Panc1 (cell line): ENCODE results near the gene SEMA4D. TPM values are rescaled to one million over a fixed set of nuclear protein-coding genes. Genes with fewer than 3 reads are reported as not detected.

ENCODE experiments used
- ATAC-seq: fragments of 200-7000 bp; cut with Tn5 transposase; 2 replicates; pipeline ENCODE4 v1.9.1; 2020; ENCODE audit warnings: mild to moderate bottlenecking, moderate library complexity
- BruUV-seq: library from RNA; stranded (reverse); fragments of 400-500 nt; replicated peaks from 2 replicates; lab custom pipeline; 2021; lab: Mats Ljungman, UMichigan
- CTCF ChIA-PET: fragments of 300-600 bp; sonication (Branson Sonifier 250); formaldehyde crosslinking; loops from one replicate; lab custom pipeline; 2022; ENCODE audit warnings: antibody characterized with exemption; lab: Charles Lee
- POLR2A ChIA-PET: fragments of 300-600 bp; sonication (Branson Sonifier 250); formaldehyde crosslinking; loops from one replicate; lab custom pipeline; 2022; ENCODE audit warnings: antibody characterized with exemption; lab: Charles Lee
- DNase-seq: peaks from one replicate; pipeline ENCODE4 v3.0.0-alpha.2; 2010; ENCODE audit warnings: low read depth, low spot score
- H3K27ac ChIP-seq: 2 replicates; pipeline ENCODE4 v1.5.1; 2011; ENCODE audit warnings: mild to moderate bottlenecking, low read length, inconsistent platforms
- H3K27me3 ChIP-seq: fragments of 200-500 bp; sonication (Bioruptor generic); 2 replicates; pipeline ENCODE4 v1.6.0; 2014; ENCODE audit warnings: low read length, inconsistent platforms; ENCODE audit not compliant: control insufficient read depth, insufficient read depth
- H3K36me3 ChIP-seq: fragments of 200-500 bp; sonication (Bioruptor generic); 2 replicates; pipeline ENCODE4 v1.5.1; 2014; ENCODE audit warnings: inconsistent platforms, mild to moderate bottlenecking, low read length, moderate library complexity; ENCODE audit not compliant: control insufficient read depth, insufficient read depth
- H3K4me1 ChIP-seq: 2 replicates; pipeline ENCODE4 v1.5.1; 2011; ENCODE audit warnings: inconsistent platforms, mild to moderate bottlenecking, low read length, moderate library complexity; ENCODE audit not compliant: control insufficient read depth, insufficient read depth
- H3K4me3 ChIP-seq, 2 experiments: 2 replicates each; pipeline ENCODE4 v1.5.1; 2011 to 2012; ENCODE audit warnings: low read depth in 2 of 2, low read length in 2 of 2, mild to moderate bottlenecking in 2 of 2, inconsistent platforms in 1 of 2, moderate library complexity in 1 of 2
- H3K9me3 ChIP-seq: fragments of 200-500 bp; sonication (Bioruptor generic); 2 replicates; pipeline ENCODE4 v1.5.1; 2014; ENCODE audit warnings: low read depth, mild to moderate bottlenecking, inconsistent platforms, low read length, moderate library complexity; ENCODE audit not compliant: control insufficient read depth, insufficient read depth
- POLR2AphosphoS5 ChIP-seq: IDR thresholded peaks from 2 replicates; pipeline ENCODE4 v1.6.1; 2012; ENCODE audit warnings: mild to moderate bottlenecking, low read depth, low read length, moderate library complexity
- SIN3A ChIP-seq: IDR thresholded peaks from 2 replicates; pipeline ENCODE4 v1.6.1; 2012; ENCODE audit warnings: low read depth, mild to moderate bottlenecking, low read length, moderate library complexity, borderline replicate concordance; ENCODE audit not compliant: insufficient read depth
- TCF7L2 ChIP-seq: IDR thresholded peaks from 2 replicates; pipeline ENCODE4 v1.6.1; 2011; ENCODE audit warnings: mild to moderate bottlenecking, low read depth, low read length, inconsistent platforms
- in situ Hi-C: cut with HindIII; loops from 2 replicates; pipeline ENCODE4 v1.10.0; 2016; ENCODE audit warnings: low sequenced_read_pairs, low pct_unique_long_range_greater_than_20kb
- intact Hi-C: fragments of 100-400 bp; cut with micrococcal nuclease; formaldehyde crosslinking; loops from one replicate; pipeline ENCODE4 v1.10.0; 2022; ENCODE audit not compliant: unreplicated experiment
- total RNA-seq: library from RNA; stranded (reverse); gene quantifications from one replicate; pipeline ENCODE4 v1.2.1, GENCODE V29; 2021; ENCODE audit not compliant: unreplicated experiment
- TF ChIP-seq, protein P1 (sequence below), 2 experiments: IDR thresholded peaks; 2 replicates each; pipeline ENCODE4 v1.6.1; 2011 to 2012; ENCODE audit warnings: low read depth in 2 of 2, control low read depth in 1 of 2, low read length in 1 of 2, mild to moderate bottlenecking in 1 of 2, moderate library complexity in 1 of 2; ENCODE audit not compliant: insufficient read depth in 1 of 2
- TF ChIP-seq, protein P2 (sequence below): fragments of 450-650 bp; IDR thresholded peaks from 2 replicates; pipeline ENCODE4 v1.5.1; 2017; ENCODE audit warnings: mild to moderate bottlenecking

Gene SEMA4D
- total RNA-seq, 1 experiment from 2014 or later, result 6.5 TPM

DNA sequence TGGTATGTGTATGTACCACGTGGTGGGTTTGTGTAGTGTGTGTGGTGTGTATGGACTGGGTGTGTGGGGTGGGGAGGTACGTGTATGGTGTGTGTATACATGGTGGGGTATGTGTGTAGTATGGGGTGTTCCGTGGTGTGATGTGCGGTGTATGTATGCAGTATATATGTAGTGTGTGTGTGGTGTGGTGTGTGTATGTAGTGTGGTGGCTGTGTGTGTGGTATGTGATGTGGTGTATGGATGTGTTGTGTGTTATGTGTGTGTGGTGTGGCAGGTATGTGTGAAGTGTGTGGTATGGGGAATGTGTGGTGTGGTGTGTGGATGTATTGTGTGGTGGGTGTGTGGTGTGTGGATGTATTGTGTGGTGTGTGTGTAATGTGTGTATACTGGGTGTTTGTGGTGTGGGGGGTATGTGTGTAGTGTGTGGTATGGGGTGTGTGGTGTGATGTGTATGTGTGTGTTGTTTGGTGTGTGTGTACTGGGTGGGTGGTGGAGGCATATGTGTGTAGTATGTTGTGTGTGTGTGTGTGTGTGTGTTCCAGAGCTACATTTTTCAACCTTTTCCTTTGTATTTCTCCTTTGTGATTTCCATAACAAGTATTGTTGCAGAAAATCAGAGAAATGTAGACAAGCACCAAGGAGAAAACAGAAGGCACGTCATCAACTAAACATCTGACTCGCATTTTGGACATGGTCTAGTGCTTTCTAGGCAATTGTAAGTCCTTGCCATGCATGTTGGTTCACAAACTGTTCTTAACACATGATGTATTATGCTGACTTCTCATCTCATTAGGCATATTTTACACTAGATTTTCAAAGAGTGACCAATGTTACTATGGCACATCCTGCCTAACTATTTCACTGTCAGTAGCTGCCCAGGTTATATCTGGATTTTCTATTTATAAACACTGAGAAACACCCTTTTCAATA is 13.2 kb downstream of the SEMA4D start:
- TF ChIP-seq POLR2AphosphoS5 (no peak), TCF7L2 (no peak), SIN3A (no peak)
- TF ChIP-seq, protein P1, sequence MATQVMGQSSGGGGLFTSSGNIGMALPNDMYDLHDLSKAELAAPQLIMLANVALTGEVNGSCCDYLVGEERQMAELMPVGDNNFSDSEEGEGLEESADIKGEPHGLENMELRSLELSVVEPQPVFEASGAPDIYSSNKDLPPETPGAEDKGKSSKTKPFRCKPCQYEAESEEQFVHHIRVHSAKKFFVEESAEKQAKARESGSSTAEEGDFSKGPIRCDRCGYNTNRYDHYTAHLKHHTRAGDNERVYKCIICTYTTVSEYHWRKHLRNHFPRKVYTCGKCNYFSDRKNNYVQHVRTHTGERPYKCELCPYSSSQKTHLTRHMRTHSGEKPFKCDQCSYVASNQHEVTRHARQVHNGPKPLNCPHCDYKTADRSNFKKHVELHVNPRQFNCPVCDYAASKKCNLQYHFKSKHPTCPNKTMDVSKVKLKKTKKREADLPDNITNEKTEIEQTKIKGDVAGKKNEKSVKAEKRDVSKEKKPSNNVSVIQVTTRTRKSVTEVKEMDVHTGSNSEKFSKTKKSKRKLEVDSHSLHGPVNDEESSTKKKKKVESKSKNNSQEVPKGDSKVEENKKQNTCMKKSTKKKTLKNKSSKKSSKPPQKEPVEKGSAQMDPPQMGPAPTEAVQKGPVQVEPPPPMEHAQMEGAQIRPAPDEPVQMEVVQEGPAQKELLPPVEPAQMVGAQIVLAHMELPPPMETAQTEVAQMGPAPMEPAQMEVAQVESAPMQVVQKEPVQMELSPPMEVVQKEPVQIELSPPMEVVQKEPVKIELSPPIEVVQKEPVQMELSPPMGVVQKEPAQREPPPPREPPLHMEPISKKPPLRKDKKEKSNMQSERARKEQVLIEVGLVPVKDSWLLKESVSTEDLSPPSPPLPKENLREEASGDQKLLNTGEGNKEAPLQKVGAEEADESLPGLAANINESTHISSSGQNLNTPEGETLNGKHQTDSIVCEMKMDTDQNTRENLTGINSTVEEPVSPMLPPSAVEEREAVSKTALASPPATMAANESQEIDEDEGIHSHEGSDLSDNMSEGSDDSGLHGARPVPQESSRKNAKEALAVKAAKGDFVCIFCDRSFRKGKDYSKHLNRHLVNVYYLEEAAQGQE (IDR thresholded peaks at IDR 0.05; ENCODE audit: insufficient read depth in 1 of 2, low read depth in 2 of 2, low read length in 1 of 2), result no peak
- TF ChIP-seq, protein P2, sequence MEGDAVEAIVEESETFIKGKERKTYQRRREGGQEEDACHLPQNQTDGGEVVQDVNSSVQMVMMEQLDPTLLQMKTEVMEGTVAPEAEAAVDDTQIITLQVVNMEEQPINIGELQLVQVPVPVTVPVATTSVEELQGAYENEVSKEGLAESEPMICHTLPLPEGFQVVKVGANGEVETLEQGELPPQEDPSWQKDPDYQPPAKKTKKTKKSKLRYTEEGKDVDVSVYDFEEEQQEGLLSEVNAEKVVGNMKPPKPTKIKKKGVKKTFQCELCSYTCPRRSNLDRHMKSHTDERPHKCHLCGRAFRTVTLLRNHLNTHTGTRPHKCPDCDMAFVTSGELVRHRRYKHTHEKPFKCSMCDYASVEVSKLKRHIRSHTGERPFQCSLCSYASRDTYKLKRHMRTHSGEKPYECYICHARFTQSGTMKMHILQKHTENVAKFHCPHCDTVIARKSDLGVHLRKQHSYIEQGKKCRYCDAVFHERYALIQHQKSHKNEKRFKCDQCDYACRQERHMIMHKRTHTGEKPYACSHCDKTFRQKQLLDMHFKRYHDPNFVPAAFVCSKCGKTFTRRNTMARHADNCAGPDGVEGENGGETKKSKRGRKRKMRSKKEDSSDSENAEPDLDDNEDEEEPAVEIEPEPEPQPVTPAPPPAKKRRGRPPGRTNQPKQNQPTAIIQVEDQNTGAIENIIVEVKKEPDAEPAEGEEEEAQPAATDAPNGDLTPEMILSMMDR, result no peak
- intact Hi-C loops, result no loop called here
- ChIA-PET POLR2A (no interaction called here), CTCF (no interaction called here)
- H3K36me3 ChIP-seq, result no peaks in the 10 kb centered on the region
- no peak overlapping the region for H3K27ac ChIP-seq
- H3K4me1 ChIP-seq, result no peaks in the 10 kb centered on the region
- no peak for DNase-seq
- no TSS peak for BruUV-seq
- H3K27me3 ChIP-seq, result no peaks in the 10 kb centered on the region
- ATAC-seq, result no peak
- H3K4me3 ChIP-seq, result no peak overlapping the region
- in situ Hi-C loops, result no loop called here
- H3K9me3 ChIP-seq, result no peaks in the 10 kb centered on the region

DNA sequence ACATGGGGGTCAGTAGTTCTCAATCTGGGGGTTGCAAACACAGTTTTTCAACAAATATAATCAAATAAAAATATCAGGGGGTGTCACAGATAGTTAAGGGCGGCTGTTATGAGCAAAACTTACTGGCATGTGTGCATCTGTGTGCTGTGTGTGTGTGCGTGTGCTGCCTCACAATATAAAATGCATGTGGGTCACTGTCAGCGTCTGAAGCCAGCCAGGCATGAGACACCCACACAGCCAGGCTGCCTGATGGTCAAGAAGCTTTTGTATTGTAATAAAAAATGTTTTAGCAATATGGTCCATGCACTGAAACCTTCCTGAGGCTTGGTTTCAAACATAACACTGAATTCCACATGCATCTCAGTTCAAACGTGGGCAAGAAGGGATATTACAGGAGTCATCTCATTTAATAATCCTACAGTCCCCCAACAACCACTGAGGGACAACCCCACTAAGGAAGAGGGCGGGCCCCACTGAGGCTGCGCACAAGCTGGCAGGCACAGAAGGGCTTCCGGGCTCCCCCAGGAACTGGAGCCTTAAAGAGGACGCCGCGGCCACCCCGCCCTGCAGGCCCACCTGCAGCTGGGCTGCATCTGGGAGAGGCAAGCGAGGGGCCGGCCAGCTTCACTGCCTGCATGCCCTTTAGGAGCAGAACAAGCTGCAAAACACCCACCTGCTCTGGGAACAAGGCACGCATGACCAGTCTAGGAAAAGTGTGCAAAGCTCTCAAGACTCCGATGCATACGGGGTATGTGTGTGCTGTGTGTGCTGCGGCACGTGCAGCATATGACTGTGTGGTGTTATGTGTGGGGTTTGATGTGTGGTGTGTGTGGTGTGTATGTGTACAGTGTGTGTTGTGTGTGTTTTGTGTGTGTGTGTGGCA is 14.1 kb downstream of the SEMA4D start:
- TF ChIP-seq, protein P2, result no peak
- no peak for TF ChIP-seq TCF7L2
- DNase-seq (no peak), ATAC-seq (no peak)
- H3K9me3 ChIP-seq, result no peaks in the 10 kb centered on the region
- no peak overlapping the region for H3K27ac ChIP-seq
- in situ Hi-C loops, result no loop called here
- H3K36me3 ChIP-seq, result no peaks in the 10 kb centered on the region
- H3K4me3 ChIP-seq, result no peak overlapping the region
- no peaks in the 10 kb centered on the region for H3K4me1 ChIP-seq
- CTCF ChIA-PET, result no interaction called here
- H3K27me3 ChIP-seq, result no peaks in the 10 kb centered on the region
- intact Hi-C loops, result no loop called here
- BruUV-seq, result no TSS peak
- POLR2A ChIA-PET, result no interaction called here
